HEK293 (cell line): ENCODE measurements around the gene PPFIA3.

ENCODE experiments used
- SETDB1 ChIP-seq: IDR thresholded peaks from one replicate; pipeline ENCODE4 v1.6.1; 2017; ENCODE audit warnings: mild to moderate bottlenecking, low read length, moderate library complexity, mixed read lengths; ENCODE audit not compliant: insufficient read length
- TCF7L2 ChIP-seq: IDR thresholded peaks from 2 replicates; pipeline ENCODE4 v1.6.1; 2011; ENCODE audit warnings: low read depth, mild to moderate bottlenecking, inconsistent platforms, low read length, moderate library complexity, borderline replicate concordance
- ZFHX2 ChIP-seq: fragments of 450-650 bp; formaldehyde crosslinking; conservative IDR thresholded peaks from 2 replicates; pipeline ENCODE4 v1.5.1; 2016; ENCODE audit warnings: missing biosample characterization, missing genetic modification characterization
- ZNF121 ChIP-seq: fragments of 450-650 bp; formaldehyde crosslinking; IDR thresholded peaks from 2 replicates; pipeline ENCODE4 v1.5.1; 2016; ENCODE audit warnings: missing biosample characterization, missing genetic modification characterization
- ZNF302 ChIP-seq: fragments of 450-650 bp; formaldehyde crosslinking; IDR thresholded peaks from 2 replicates; pipeline ENCODE4 v1.5.1; 2016; ENCODE audit warnings: missing biosample characterization, missing genetic modification characterization, low read depth
- ZNF350 ChIP-seq: fragments of 450-650 bp; formaldehyde crosslinking; IDR thresholded peaks from 2 replicates; pipeline ENCODE4 v1.5.0; 2017; ENCODE audit warnings: missing biosample characterization, mild to moderate bottlenecking, missing genetic modification characterization
- ZNF585B ChIP-seq: fragments of 450-650 bp; formaldehyde crosslinking; IDR thresholded peaks from 2 replicates; pipeline ENCODE4 v1.5.1; 2016; ENCODE audit warnings: missing biosample characterization, missing genetic modification characterization
- TF ChIP-seq, protein P1 (sequence below): fragments of 450-650 bp; formaldehyde crosslinking; IDR thresholded peaks from 2 replicates; pipeline ENCODE4 v1.5.1; 2016; ENCODE audit warnings: missing biosample characterization, missing genetic modification characterization
- TF ChIP-seq, protein P2 (sequence below): fragments of 450-650 bp; formaldehyde crosslinking; IDR thresholded peaks from 2 replicates; pipeline ENCODE4 v1.5.1; 2016; ENCODE audit warnings: missing biosample characterization, missing genetic modification characterization
- TF ChIP-seq, protein P3 (sequence below): fragments of 450-650 bp; formaldehyde crosslinking; IDR thresholded peaks from 2 replicates; pipeline ENCODE4 v1.5.1; 2016; ENCODE audit warnings: missing biosample characterization, missing genetic modification characterization
- TF ChIP-seq, protein P4 (sequence below): fragments of 450-650 bp; formaldehyde crosslinking; IDR thresholded peaks from 2 replicates; pipeline ENCODE4 v1.5.1; 2016; ENCODE audit warnings: missing biosample characterization, missing genetic modification characterization
- TF ChIP-seq, protein P5 (sequence below): fragments of 450-650 bp; formaldehyde crosslinking; IDR thresholded peaks from 2 replicates; pipeline ENCODE4 v1.5.1; 2016; ENCODE audit warnings: missing biosample characterization, missing genetic modification characterization
- TF ChIP-seq, protein P6 (sequence below): fragments of 450-650 bp; formaldehyde crosslinking; IDR thresholded peaks from 2 replicates; pipeline ENCODE4 v1.5.1; 2016; ENCODE audit warnings: missing biosample characterization, missing genetic modification characterization
- TF ChIP-seq, protein P7 (sequence below): fragments of 450-650 bp; formaldehyde crosslinking; IDR thresholded peaks from 2 replicates; pipeline ENCODE4 v1.5.1; 2016; ENCODE audit warnings: missing biosample characterization, missing genetic modification characterization, low read depth

DNA sequence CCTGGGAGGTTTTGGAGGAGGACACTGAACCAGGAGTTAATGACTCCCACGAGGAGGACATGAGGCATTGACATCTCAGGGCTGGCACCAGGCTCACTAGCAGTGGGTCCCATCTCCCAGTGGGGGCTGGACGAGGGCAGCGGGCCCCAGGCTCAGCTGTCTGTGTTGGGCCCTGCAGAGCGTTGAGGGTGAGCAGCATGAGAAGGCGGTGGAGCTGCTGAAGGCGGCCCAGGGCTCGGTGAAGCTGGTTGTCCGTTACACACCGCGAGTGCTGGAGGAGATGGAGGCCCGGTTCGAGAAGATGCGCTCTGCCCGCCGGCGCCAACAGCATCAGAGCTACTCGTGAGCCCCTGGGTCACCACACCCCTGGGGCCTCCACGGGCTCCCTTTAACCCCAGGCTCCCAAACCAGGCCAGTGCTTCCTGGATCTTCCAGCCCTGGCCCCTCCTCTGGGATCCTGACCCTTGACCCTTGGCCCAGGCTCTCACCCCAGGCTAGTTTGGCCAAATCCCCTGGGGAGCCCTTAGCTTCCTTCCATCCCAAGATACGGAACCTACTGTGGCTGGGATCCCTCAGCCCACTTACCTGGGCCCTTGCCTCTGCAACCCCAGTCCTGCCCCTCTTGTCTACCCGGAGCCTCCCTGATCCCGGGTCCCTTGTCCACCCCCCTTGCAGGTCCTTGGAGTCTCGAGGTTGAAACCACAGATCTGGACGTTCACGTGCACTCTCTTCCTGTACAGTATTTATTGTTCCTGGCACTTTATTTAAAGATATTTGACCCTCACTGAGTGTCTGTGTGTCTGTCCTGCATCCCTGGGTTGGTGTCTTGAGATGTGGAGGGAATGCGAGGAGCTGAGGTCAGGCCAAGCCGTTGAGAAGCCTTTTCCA lies 1.4 kb upstream of the PPFIA3 start:
- TF ChIP-seq, protein P1, sequence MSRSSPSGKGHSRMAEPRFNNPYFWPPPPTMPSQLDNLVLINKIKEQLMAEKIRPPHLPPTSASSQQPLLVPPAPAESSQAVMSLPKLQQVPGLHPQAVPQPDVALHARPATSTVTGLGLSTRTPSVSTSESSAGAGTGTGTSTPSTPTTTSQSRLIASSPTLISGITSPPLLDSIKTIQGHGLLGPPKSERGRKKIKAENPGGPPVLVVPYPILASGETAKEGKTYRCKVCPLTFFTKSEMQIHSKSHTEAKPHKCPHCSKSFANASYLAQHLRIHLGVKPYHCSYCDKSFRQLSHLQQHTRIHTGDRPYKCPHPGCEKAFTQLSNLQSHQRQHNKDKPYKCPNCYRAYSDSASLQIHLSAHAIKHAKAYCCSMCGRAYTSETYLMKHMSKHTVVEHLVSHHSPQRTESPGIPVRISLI (tag by site-specific recombination): no peak
- TF ChIP-seq SETDB1: no peak
- TF ChIP-seq, protein P2, sequence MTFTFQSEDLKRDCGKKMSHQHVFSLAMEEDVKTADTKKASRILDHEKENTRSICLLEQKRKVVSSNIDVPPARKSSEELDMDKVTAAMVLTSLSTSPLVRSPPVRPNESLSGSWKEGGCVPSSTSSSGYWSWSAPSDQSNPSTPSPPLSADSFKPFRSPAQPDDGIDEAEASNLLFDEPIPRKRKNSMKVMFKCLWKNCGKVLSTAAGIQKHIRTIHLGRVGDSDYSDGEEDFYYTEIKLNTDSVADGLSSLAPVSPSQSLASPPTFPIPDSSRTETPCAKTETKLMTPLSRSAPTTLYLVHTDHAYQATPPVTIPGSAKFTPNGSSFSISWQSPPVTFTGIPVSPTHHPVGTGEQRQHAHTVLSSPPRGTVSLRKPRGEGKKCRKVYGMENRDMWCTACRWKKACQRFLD (tag by site-specific recombination): no peak
- no peak for TF ChIP-seq TCF7L2
- no peak for TF ChIP-seq ZFHX2 (tag by site-specific recombination)
- TF ChIP-seq, protein P3, sequence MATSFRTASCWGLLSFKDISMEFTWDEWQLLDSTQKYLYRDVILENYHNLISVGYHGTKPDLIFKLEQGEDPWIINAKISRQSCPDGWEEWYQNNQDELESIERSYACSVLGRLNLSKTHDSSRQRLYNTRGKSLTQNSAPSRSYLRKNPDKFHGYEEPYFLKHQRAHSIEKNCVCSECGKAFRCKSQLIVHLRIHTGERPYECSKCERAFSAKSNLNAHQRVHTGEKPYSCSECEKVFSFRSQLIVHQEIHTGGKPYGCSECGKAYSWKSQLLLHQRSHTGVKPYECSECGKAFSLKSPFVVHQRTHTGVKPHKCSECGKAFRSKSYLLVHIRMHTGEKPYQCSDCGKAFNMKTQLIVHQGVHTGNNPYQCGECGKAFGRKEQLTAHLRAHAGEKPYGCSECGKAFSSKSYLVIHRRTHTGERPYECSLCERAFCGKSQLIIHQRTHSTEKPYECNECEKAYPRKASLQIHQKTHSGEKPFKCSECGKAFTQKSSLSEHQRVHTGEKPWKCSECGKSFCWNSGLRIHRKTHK (tag by site-specific recombination): no peak
- TF ChIP-seq, protein P4, sequence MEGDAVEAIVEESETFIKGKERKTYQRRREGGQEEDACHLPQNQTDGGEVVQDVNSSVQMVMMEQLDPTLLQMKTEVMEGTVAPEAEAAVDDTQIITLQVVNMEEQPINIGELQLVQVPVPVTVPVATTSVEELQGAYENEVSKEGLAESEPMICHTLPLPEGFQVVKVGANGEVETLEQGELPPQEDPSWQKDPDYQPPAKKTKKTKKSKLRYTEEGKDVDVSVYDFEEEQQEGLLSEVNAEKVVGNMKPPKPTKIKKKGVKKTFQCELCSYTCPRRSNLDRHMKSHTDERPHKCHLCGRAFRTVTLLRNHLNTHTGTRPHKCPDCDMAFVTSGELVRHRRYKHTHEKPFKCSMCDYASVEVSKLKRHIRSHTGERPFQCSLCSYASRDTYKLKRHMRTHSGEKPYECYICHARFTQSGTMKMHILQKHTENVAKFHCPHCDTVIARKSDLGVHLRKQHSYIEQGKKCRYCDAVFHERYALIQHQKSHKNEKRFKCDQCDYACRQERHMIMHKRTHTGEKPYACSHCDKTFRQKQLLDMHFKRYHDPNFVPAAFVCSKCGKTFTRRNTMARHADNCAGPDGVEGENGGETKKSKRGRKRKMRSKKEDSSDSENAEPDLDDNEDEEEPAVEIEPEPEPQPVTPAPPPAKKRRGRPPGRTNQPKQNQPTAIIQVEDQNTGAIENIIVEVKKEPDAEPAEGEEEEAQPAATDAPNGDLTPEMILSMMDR (tag by site-specific recombination): no peak
- TF ChIP-seq, protein P5, sequence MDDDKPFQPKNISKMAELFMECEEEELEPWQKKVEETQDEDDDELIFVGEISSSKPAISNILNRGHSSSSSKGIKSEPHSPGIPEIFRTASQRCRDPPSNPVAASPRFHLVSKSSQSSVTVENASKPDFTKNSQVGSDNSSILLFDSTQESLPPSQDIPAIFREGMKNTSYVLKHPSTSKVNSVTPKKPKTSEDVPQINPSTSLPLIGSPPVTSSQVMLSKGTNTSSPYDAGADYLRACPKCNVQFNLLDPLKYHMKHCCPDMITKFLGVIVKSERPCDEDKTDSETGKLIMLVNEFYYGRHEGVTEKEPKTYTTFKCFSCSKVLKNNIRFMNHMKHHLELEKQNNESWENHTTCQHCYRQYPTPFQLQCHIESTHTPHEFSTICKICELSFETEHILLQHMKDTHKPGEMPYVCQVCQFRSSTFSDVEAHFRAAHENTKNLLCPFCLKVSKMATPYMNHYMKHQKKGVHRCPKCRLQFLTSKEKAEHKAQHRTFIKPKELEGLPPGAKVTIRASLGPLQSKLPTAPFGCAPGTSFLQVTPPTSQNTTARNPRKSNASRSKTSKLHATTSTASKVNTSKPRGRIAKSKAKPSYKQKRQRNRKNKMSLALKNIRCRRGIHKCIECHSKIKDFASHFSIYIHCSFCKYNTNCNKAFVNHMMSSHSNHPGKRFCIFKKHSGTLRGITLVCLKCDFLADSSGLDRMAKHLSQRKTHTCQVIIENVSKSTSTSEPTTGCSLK: no peak
- no peak for TF ChIP-seq ZNF121 (tag by site-specific recombination)
- TF ChIP-seq, protein P6, sequence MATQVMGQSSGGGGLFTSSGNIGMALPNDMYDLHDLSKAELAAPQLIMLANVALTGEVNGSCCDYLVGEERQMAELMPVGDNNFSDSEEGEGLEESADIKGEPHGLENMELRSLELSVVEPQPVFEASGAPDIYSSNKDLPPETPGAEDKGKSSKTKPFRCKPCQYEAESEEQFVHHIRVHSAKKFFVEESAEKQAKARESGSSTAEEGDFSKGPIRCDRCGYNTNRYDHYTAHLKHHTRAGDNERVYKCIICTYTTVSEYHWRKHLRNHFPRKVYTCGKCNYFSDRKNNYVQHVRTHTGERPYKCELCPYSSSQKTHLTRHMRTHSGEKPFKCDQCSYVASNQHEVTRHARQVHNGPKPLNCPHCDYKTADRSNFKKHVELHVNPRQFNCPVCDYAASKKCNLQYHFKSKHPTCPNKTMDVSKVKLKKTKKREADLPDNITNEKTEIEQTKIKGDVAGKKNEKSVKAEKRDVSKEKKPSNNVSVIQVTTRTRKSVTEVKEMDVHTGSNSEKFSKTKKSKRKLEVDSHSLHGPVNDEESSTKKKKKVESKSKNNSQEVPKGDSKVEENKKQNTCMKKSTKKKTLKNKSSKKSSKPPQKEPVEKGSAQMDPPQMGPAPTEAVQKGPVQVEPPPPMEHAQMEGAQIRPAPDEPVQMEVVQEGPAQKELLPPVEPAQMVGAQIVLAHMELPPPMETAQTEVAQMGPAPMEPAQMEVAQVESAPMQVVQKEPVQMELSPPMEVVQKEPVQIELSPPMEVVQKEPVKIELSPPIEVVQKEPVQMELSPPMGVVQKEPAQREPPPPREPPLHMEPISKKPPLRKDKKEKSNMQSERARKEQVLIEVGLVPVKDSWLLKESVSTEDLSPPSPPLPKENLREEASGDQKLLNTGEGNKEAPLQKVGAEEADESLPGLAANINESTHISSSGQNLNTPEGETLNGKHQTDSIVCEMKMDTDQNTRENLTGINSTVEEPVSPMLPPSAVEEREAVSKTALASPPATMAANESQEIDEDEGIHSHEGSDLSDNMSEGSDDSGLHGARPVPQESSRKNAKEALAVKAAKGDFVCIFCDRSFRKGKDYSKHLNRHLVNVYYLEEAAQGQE: no peak
- no peak for TF ChIP-seq ZNF302
- TF ChIP-seq, protein P7, sequence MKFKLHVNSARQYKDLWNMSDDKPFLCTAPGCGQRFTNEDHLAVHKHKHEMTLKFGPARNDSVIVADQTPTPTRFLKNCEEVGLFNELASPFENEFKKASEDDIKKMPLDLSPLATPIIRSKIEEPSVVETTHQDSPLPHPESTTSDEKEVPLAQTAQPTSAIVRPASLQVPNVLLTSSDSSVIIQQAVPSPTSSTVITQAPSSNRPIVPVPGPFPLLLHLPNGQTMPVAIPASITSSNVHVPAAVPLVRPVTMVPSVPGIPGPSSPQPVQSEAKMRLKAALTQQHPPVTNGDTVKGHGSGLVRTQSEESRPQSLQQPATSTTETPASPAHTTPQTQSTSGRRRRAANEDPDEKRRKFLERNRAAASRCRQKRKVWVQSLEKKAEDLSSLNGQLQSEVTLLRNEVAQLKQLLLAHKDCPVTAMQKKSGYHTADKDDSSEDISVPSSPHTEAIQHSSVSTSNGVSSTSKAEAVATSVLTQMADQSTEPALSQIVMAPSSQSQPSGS: no peak
- TF ChIP-seq ZNF585B (tag by site-specific recombination): no peak
- no peak for TF ChIP-seq ZNF350 (tag by site-specific recombination)
